ENCODE data around the gene HSD3B7.

Gene HSD3B7

GRCh38 chr16:30982548-30983288 is 2.3 kb upstream of the HSD3B7 start:
- no peak for DNase-seq (ENCODE audit: low read depth in 2 of 2)

DNA sequence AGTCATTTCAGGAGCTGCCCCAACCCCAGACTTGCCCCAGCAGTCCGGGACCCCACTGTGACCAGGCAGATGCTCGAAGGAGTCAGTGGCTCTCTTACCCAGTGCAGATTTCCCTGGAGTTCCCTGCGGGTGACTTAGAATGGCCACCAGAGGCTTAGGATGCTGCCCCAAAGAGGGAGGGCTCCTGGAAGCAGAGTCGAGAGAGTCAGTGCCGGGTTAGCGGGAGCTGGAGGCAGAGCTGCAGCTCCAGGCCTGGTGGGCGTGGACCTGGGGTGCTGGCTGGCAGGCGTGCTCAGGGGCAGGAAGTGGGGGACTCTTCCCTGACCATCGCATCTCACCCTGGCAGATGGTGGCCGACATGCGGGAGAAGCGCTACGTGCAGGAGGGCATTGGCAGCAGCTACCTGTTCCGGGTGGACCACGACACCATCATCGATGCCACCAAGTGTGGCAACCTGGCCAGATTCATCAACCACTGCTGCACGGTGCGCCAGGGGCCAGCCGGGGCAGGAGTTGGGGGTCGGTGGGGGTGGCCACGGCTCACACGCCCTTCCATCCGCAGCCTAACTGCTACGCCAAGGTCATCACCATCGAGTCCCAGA is 1.6 kb upstream of the HSD3B7 start:
- no peak for DNase-seq (ENCODE audit: low read depth in 2 of 2)

DNA sequence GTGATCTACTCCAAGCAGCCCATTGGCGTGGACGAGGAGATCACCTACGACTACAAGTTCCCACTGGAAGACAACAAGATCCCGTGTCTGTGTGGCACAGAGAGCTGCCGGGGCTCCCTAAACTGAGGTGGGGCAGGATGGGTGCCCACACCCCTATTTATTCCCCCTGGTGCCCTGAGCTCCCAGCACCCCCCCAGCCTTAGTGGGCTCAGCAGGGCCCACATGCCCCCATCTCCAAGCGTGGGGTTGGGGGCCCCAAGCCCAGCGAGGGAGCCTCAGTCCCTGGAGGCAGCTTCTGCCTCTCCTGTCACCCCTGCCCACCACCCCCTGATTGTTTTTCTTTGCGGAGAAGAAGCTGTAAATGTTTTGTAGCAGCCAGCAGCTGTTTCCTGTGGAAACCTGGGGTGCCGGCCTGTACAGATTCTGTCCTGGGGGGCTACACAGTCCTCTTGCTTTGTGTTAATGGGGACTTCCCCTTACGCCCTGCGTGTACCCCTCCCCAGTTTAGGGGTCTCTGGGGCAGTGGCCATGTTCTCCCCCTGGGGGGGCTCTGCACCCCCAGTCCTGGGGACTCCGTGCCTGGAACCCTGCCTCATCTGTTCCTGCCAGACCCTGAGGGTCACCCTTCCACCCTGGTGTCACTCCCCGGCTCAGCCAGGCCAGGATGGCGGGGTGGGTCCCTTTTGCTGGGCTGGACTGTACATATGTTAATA is 953 bp upstream of the HSD3B7 start:
- DNase-seq (ENCODE audit: low read depth in 2 of 2), result no peak

GRCh38 chr16:30985401-30986128 is 558 bp downstream of the HSD3B7 start:
- DNase-seq (ENCODE audit: low read depth in 2 of 2), result no peak

DNA sequence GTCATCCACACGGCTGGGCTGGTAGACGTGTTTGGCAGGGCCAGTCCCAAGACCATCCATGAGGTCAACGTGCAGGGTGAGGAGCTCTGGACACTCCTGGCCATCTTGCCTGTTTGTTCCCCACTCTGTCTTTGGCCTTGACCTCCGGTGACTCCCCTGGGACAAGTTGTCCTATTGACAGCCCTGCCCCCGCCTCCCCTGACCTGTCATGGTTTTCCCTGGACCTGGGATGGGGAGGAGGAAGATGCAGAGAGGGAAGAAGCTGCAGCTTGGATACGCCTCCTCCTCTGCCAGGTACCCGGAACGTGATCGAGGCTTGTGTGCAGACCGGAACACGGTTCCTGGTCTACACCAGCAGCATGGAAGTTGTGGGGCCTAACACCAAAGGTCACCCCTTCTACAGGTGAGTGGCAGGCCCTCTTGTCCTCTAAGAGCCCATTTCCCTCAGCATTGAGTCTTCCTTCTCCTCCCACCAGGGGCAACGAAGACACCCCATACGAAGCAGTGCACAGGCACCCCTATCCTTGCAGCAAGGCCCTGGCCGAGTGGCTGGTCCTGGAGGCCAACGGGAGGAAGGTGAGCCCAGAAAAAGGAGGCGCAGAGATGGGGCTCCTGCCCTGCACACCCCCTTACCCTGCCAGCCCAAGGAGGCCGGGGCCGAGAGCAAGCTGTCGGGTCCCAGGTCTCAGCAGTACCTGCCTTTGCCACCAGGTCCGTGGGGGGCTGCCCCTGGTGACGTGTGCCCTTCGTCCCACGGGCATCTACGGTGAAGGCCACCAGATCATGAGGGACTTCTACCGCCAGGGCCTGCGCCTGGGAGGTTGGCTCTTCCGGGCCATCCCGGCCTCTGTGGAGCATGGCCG is 1.4 kb downstream of the HSD3B7 start:
- DNase-seq (ENCODE audit: low read depth in 2 of 2), result no peak

GRCh38 chr16:30987581-30988190 is 2.7 kb downstream of the HSD3B7 start:
- DNase-seq (ENCODE audit: low read depth in 2 of 2), result no peak

DNA sequence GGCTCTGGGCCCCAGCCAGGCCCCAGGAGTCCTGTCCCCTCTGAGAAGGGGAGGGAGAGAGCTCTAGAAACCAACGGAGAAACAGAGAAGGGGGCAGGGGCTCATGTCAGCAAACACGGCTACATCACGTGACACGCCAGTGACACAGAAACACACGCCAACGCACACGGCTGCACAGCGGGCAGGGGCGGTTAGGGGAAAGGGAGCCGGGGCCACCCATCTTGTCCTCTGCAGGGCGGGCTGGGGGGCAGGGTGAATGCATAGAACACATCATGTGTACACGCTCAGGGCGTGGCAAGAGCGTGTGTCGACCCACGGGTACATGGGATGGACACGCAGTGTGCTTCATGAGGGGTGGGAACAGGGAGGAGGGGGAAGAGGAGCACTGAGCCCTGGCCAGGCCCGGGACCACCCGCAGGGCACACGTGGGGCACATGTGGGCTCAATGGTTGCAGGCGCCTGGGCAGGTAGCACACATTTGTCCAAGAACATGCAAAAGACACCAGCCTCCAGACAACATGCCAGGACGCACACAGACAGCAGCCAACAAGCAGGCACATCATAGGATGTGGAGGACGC is 4.6 kb downstream of the HSD3B7 start:
- no peak for DNase-seq (ENCODE audit: low read depth in 2 of 2)

GRCh38 chr16:30990105-30990504 is 5.1 kb downstream of the HSD3B7 start:
- no peak for DNase-seq (ENCODE audit: low read depth in 2 of 2)

GRCh38 chr16:30991052-30991451 is 6.0 kb downstream of the HSD3B7 start:
- no peak for DNase-seq (ENCODE audit: low read depth in 2 of 2)

DNA sequence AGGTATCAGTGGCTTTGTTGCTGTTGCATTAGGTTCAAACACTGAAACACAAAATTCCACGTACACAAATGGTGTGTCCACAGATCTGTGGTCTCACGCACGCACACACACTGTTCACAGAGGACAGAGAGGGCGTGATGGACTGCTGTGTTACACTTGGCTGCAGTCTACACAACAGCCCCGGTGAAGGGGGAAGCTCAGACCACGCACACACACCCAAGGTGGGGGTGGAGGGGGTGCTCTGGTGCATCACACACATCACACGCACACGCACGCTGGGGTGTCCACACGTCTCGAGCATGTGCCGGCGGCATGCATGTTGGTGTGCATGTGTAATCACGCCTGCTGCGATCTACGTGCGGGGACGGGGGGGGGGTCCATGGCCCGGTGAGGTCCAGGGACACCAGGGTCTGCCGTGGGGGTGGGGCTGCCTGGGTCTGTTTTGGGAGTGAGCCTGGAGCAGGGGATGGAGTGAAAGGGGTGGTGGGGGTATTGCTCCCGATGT is 7.3 kb downstream of the HSD3B7 start:
- no peak for DNase-seq (ENCODE audit: low read depth in 2 of 2)

GRCh38 chr16:30992931-30993816 is 8.2 kb downstream of the HSD3B7 start:
- no peak for DNase-seq (ENCODE audit: low read depth in 2 of 2)

- DNase-seq (ENCODE audit: low read depth in 2 of 2), result no peak
Measured at GRCh38 chr16:30995927-30996323, 10.9 kb downstream of the HSD3B7 start.

- DNase-seq (ENCODE audit: low read depth in 2 of 2), result no peak
Measured at GRCh38 chr16:30996324-30996984, 11.4 kb downstream of the HSD3B7 start.

GRCh38 chr16:30996985-30997724 is 12.1 kb downstream of the HSD3B7 start:
- peak; percentile 53 to 75 for DNase-seq (ENCODE audit: low read depth in 2 of 2)

- DNase-seq (ENCODE audit: low read depth in 2 of 2), result no peak
Measured at GRCh38 chr16:30997725-30998711, 13.0 kb downstream of the HSD3B7 start.

DNA sequence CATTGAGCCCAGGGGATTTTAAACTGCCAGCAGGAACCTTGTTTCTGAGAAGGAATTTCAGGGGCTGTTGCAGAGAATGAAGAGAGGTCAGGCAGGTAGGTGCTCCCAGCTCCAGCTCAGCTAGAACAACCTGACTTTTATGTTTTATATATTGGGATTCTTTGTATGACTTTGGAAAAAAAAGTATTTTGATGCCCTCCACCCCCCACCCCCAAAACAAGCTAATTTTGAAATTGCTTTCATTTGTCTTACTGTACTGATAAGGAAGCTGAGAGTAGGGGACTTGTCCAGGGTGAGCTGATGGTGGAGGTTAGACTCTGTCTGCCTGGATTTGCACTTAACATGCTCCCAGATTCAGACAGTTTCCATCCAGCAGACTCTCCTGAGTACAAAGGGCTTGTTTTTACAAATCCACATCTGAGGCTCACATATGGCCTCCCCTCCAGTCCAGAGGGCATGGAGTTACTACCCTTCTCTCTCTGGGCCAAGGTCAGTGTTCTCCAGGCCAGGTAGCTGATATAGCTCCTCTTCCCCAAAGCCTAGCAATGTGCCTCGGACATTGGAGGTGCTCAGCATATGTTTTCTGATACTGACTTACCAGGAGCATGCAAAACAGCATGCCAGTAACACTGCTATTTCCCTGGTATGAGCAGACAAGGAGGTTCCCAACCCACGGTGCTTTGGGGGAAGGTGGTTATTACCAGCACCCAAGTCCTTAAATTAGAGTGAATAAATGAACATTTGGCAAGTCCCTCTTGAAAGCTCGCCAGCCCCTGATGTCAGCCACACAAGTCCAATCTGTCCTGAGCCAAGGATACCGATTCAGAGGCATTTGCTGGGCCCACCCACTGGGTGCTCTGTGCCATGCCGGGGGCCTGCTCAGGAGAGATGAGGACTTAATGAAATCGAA is 14.1 kb downstream of the HSD3B7 start:
- DNase-seq (ENCODE audit: low read depth in 2 of 2), result no peak
